ENCODE measurements around the gene TAP1.
"Not testable (repeated sequence)": the region's sequence is repeated elsewhere in the genome, so short reads cannot be mapped to it uniquely, and the experiment has no call there.

Gene TAP1

DNA sequence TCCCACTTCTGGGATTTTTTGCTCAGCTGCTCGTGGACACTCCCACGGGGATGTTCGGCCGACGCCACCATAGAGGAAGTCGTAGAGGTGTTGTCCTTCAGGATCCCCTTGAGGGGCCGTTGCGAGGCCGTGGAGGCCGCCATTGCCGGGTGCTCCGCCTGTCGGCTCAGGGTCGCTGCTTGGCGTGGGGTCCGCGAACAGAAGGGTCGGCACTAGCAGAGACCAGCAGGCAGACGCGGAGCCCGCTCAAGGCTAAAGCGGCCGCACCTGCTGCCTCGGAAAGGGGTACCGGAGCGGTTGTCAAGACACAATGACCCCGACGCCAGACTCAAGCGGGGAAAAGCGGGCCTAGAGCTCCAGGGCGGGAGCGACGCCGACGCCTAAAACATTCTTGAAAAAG is 26.2 kb upstream of the TAP1 start:
- no CpG with 5 or more reads among the region's 35 CpGs for WGBS (ENCODE audit: extremely low coverage, insufficient coverage, insufficient read length)
- Histone ChIP-seq H2AK5ac (ENCODE audit: low read length) (no peak overlapping the region), H3K14ac (ENCODE audit: low read length) (no peak overlapping the region), H4K91ac (ENCODE audit: low read depth, low read length) (no peak overlapping the region), H3K79me1 (ENCODE audit: low read length) (no peaks in the 10 kb centered on the region), H3K79me2 (ENCODE audit: control insufficient read depth, insufficient read depth, low read length, poor library complexity) (no peaks in the 10 kb centered on the region), H3K23ac (ENCODE audit: low read length) (no peak overlapping the region), H2BK120ac (ENCODE audit: insufficient read depth, low read length, poor library complexity) (no peak overlapping the region), H3K9ac (ENCODE audit: low read length) (no peak overlapping the region), H4K12ac (ENCODE audit: low read depth, low read length) (no peak overlapping the region), H3K9me3 (ENCODE audit: insufficient read depth, low read depth, low read length) (no peaks in the 10 kb centered on the region), H4K8ac (ENCODE audit: low read depth, low read length) (no peak overlapping the region), H3K4me2 (ENCODE audit: low read length) (no peak overlapping the region), H2BK12ac (ENCODE audit: low read length) (no peak overlapping the region), H3K4me1 (ENCODE audit: control insufficient read depth in 1 of 2, insufficient read depth in 2 of 2, low read length in 2 of 2) (no peaks in the 10 kb centered on the region), H3K36me3 (ENCODE audit: control insufficient read depth in 1 of 2, insufficient read depth in 2 of 2, low read length in 2 of 2) (no peaks in the 10 kb centered on the region), H3K4ac (ENCODE audit: low read depth, low read length) (no peak overlapping the region), H2BK5ac (ENCODE audit: low read depth, low read length, poor library complexity) (no peak overlapping the region), H2AFZ (ENCODE audit: insufficient read depth, low read length, poor library complexity) (no peak overlapping the region), H3K18ac (ENCODE audit: low read length) (no peak overlapping the region), H3K27ac (ENCODE audit: low read depth, low read length) (no peak overlapping the region), H3K27me3 (ENCODE audit: insufficient read depth, low read length) (no peaks in the 10 kb centered on the region), H3K4me3 (ENCODE audit: low read depth, low read length) (no peak overlapping the region)
- DNase-seq: no peak

DNA sequence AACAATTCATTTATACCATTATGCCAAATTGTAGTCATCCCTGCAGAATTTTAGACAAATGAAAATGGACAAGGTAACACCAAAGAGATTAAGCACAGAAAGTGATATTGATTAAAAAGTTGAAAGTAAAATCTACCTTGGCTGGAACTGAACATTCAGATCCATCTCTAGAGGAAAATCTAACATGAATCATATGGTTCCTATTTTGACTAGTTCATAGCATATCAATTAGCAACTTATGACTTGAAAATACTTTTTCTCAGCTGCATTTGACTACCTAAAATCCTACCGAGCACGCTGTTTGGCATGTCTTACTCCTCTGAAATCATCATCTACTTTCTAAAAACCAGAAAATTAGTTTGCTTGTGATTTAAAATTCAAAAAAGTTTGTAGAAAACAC is 23.1 kb upstream of the TAP1 start:
- Histone ChIP-seq H3K27ac (ENCODE audit: low read depth, low read length) (no peak overlapping the region), H3K4me3 (ENCODE audit: low read depth, low read length) (no peak overlapping the region), H2BK120ac (ENCODE audit: insufficient read depth, low read length, poor library complexity) (no peak overlapping the region), H3K4ac (ENCODE audit: low read depth, low read length) (no peak overlapping the region), H3K18ac (ENCODE audit: low read length) (no peak overlapping the region), H2AFZ (ENCODE audit: insufficient read depth, low read length, poor library complexity) (no peak overlapping the region), H3K23ac (ENCODE audit: low read length) (no peak overlapping the region), H4K12ac (ENCODE audit: low read depth, low read length) (no peak overlapping the region), H3K4me1 (ENCODE audit: control insufficient read depth in 1 of 2, insufficient read depth in 2 of 2, low read length in 2 of 2) (no peaks in the 10 kb centered on the region), H4K91ac (ENCODE audit: low read depth, low read length) (no peak overlapping the region), H2AK5ac (ENCODE audit: low read length) (no peak overlapping the region), H3K79me2 (ENCODE audit: control insufficient read depth, insufficient read depth, low read length, poor library complexity) (no peaks in the 10 kb centered on the region), H3K9me3 (ENCODE audit: insufficient read depth, low read depth, low read length) (no peaks in the 10 kb centered on the region), H3K79me1 (ENCODE audit: low read length) (no peaks in the 10 kb centered on the region), H3K14ac (ENCODE audit: low read length) (no peak overlapping the region), H3K27me3 (ENCODE audit: insufficient read depth, low read length) (no peaks in the 10 kb centered on the region), H2BK5ac (ENCODE audit: low read depth, low read length, poor library complexity) (no peak overlapping the region), H3K9ac (ENCODE audit: low read length) (no peak overlapping the region), H3K4me2 (ENCODE audit: low read length) (no peak overlapping the region), H3K36me3 (ENCODE audit: control insufficient read depth in 1 of 2, insufficient read depth in 2 of 2, low read length in 2 of 2) (no peaks in the 10 kb centered on the region), H4K8ac (ENCODE audit: low read depth, low read length) (no peak overlapping the region), H2BK12ac (ENCODE audit: low read length) (no peak overlapping the region)
- WGBS (ENCODE audit: extremely low coverage, insufficient coverage, insufficient read length): no CpG with 5 or more reads among the region's 2 CpGs
- no peak for DNase-seq

DNA sequence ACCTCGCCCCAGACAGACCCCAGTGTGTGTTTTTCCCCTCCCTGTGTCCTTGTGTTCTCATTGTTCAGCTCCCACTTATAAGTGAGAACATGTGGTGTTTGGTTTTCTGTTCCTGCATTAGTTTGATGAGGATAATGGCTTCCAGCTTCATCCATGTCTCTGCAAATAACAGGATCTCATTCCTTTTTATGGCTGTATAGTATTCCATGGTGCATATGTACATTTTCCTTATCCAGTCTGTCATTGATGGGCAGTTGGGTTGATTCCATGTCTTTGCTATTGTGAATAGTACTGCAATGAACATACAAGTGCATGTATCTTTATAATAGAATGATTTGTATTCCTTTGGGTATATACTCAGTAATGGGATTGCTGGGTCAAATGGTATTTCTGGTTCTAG is 20.4 kb upstream of the TAP1 start:
- H3K9me3 ChIP-seq (ENCODE audit: insufficient read depth, low read depth, low read length); H3K36me3 ChIP-seq (ENCODE audit: control insufficient read depth in 1 of 2, insufficient read depth in 2 of 2, low read length in 2 of 2); H3K4me3 ChIP-seq (ENCODE audit: low read depth, low read length); DNase-seq; H3K14ac ChIP-seq (ENCODE audit: low read length); H4K12ac ChIP-seq (ENCODE audit: low read depth, low read length); H3K4me1 ChIP-seq (ENCODE audit: control insufficient read depth in 1 of 2, insufficient read depth in 2 of 2, low read length in 2 of 2); H2BK120ac ChIP-seq (ENCODE audit: insufficient read depth, low read length, poor library complexity); H3K4me2 ChIP-seq (ENCODE audit: low read length); H3K27me3 ChIP-seq (ENCODE audit: insufficient read depth, low read length); H2AFZ ChIP-seq (ENCODE audit: insufficient read depth, low read length, poor library complexity); H3K9ac ChIP-seq (ENCODE audit: low read length); H3K4ac ChIP-seq (ENCODE audit: low read depth, low read length); H2BK12ac ChIP-seq (ENCODE audit: low read length); H2AK5ac ChIP-seq (ENCODE audit: low read length); H3K79me2 ChIP-seq (ENCODE audit: control insufficient read depth, insufficient read depth, low read length, poor library complexity); H3K27ac ChIP-seq (ENCODE audit: low read depth, low read length); H3K18ac ChIP-seq (ENCODE audit: low read length); H4K91ac ChIP-seq (ENCODE audit: low read depth, low read length); H2BK5ac ChIP-seq (ENCODE audit: low read depth, low read length, poor library complexity); H3K79me1 ChIP-seq (ENCODE audit: low read length); H3K23ac ChIP-seq (ENCODE audit: low read length); H4K8ac ChIP-seq (ENCODE audit: low read depth, low read length): not testable (repeated sequence)
- no CpG with 5 or more reads among the region's 1 CpG for WGBS (ENCODE audit: extremely low coverage, insufficient coverage, insufficient read length)

DNA sequence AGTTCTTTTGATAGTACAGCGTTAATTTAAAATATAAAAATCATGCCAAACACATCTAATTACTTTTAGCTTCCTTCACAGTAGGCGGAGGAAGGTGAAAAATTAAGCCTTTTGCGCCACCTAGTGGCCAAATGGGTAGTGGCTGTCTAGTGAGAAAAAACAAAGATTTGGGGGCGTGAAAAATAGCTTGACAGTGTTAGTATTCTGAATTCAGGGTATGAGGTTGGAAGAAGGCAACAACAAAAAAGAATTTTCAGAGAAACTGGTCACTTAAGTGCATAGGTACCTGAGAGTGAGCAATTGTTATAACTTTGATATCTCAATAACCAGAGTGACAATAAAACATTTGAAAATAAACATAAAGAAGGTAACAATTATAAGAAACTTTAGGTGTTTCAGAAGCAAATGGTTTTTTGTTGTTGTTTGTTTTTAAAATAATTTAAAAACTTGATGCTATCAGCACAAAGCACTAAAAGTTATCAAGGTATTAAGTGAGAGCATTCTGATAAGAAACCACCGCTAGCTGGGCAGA is 14.8 kb upstream of the TAP1 start:
- no CpG with 5 or more reads among the region's 5 CpGs for WGBS (ENCODE audit: extremely low coverage, insufficient coverage, insufficient read length)
- Histone ChIP-seq H3K9me3 (ENCODE audit: insufficient read depth, low read depth, low read length) (no peaks in the 10 kb centered on the region), H4K12ac (ENCODE audit: low read depth, low read length) (no peak overlapping the region), H4K8ac (ENCODE audit: low read depth, low read length) (no peak overlapping the region), H3K36me3 (ENCODE audit: control insufficient read depth in 1 of 2, insufficient read depth in 2 of 2, low read length in 2 of 2) (no peaks in the 10 kb centered on the region), H3K23ac (ENCODE audit: low read length) (no peak overlapping the region), H3K79me2 (ENCODE audit: control insufficient read depth, insufficient read depth, low read length, poor library complexity) (no peaks in the 10 kb centered on the region), H2BK5ac (ENCODE audit: low read depth, low read length, poor library complexity) (no peak overlapping the region), H3K14ac (ENCODE audit: low read length) (no peak overlapping the region), H3K4ac (ENCODE audit: low read depth, low read length) (no peak overlapping the region), H4K91ac (ENCODE audit: low read depth, low read length) (no peak overlapping the region), H3K4me1 (ENCODE audit: control insufficient read depth in 1 of 2, insufficient read depth in 2 of 2, low read length in 2 of 2) (no peaks in the 10 kb centered on the region), H3K27me3 (ENCODE audit: insufficient read depth, low read length) (no peaks in the 10 kb centered on the region), H2AK5ac (ENCODE audit: low read length) (no peak overlapping the region), H3K79me1 (ENCODE audit: low read length) (no peaks in the 10 kb centered on the region), H3K27ac (ENCODE audit: low read depth, low read length) (no peak overlapping the region), H2BK12ac (ENCODE audit: low read length) (no peak overlapping the region), H3K4me2 (ENCODE audit: low read length) (no peak overlapping the region), H3K4me3 (ENCODE audit: low read depth, low read length) (no peak overlapping the region), H3K9ac (ENCODE audit: low read length) (no peak overlapping the region), H3K18ac (ENCODE audit: low read length) (no peak overlapping the region), H2BK120ac (ENCODE audit: insufficient read depth, low read length, poor library complexity) (no peak overlapping the region), H2AFZ (ENCODE audit: insufficient read depth, low read length, poor library complexity) (no peak overlapping the region)
- DNase-seq: peak; percentile 69 to 95

Data from trophoblast cell (in vitro differentiated cells and primary cell).